Activated T-helper 1 cell treated with Interleukin-2 at 50 U/mL for 16 hours (primary cell): ENCODE data around the gene SPATA21.

Experiments used
- DNase-seq: peaks from one replicate; pipeline ENCODE4 v3.0.0-alpha.2; 2020; ENCODE audit warnings: low read depth

Gene SPATA21

GRCh38 chr1:16418823-16419425 lies 18.3 kb downstream of the SPATA21 start:
- DNase-seq, result no peak

GRCh38 chr1:16413191-16413590 lies 24.0 kb downstream of the SPATA21 start:
- no peak for DNase-seq

DNA sequence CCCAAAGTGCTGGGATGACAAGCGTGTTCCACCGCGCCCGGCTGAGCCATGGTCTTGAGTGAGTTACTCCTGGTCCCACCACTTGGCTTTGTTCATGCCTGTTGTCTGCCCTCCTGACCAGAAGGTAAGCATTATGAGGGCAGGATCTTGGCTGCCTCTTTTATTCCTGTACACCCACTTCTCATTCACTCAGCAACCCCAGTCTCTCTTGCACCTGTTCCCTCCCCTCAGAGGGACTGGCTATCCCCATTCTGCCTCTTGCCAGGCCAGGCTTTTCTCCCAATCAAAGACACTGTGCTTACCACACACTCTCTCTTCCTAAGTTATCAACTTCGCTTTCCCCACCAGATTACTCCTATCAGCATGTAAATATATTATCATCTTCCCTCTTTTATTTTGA lies 26.4 kb downstream of the SPATA21 start:
- no peak for DNase-seq

- no peak for DNase-seq
Observed at GRCh38 chr1:16409536-16410152, 27.6 kb downstream of the SPATA21 start.

- no peak for DNase-seq
Observed at GRCh38 chr1:16406868-16407267, 30.4 kb downstream of the SPATA21 start.

GRCh38 chr1:16405441-16405840 lies 31.8 kb downstream of the SPATA21 start:
- DNase-seq, result no peak

GRCh38 chr1:16402742-16403141 lies 34.5 kb downstream of the SPATA21 start:
- no peak for DNase-seq

DNA sequence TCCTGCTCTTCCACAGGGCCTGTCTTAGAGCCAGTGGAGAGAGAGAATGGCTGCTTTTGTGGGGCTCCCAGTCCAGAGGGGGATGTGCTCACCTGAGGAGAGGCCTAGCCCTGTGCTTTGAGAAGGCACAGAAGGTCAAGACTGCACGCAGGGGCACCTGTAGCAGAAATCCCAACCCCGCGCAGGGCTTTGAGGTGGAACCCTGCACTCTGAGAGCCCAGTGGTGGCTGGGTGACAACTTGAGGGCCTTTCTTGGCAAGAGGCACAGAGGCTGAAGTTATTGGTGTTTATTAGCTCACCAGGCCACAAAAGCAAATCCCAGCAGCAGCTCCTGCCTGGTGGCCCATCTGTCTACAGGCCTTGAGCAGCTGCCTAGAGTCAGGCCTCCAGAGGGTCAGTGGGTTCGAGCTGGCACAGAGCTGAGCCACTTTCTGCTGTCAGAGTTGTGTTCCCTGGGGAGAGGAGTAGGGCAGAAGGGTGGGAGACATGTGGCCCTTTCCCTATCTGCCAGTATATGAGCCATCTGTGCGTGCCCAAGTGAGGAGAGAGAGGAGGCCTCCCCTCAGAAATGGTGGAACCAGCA lies 38.8 kb downstream of the SPATA21 start:
- no peak for DNase-seq

DNA sequence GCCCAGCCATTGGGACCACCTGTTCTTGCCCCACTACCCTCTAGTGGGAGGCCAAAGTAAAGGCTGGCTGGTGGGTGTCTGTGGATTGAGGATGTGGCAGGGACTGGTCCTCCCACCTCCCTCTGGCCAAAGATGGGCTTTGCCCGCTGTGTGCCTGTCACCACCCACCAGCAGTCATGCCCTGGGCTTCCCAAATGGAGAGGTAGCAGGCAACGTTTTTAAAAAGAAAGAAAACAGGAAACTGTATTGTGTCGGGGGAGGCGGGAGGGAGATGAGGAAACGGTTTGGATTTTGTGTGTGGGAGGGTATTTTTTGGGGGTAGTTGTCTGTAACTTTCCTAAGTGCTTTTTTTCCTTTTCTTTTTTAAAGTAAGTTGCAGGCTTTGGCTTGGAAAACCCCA lies 40.1 kb downstream of the SPATA21 start:
- DNase-seq, result no peak

DNA sequence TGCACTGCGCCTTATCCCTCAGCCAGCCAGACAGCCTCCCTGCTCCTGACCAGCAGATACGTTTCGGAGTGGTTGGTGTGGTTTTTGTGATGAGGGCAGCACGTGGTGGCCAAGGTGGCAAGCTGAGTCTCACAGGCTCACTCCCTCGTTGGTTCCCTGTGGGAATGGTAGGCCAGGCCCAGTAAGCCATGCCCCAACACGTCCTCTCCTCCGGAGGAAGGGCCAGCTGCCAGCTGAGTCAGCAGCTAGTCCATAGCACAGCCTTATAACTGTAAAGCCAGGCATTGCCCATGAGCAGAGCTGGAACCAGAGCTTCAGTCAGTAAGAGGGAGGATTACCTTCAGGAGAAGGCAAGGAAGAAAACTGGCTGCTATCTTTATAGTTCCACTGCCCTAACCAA lies 40.6 kb downstream of the SPATA21 start:
- no peak for DNase-seq

- no peak for DNase-seq
Observed at GRCh38 chr1:16394977-16395376, 42.2 kb downstream of the SPATA21 start.

- no peak for DNase-seq
Observed at GRCh38 chr1:16393570-16394521, 43.4 kb downstream of the SPATA21 start.

GRCh38 chr1:16392740-16393569 lies 44.3 kb downstream of the SPATA21 start:
- DNase-seq, result no peak

GRCh38 chr1:16391411-16391810 lies 45.8 kb downstream of the SPATA21 start:
- no peak for DNase-seq

DNA sequence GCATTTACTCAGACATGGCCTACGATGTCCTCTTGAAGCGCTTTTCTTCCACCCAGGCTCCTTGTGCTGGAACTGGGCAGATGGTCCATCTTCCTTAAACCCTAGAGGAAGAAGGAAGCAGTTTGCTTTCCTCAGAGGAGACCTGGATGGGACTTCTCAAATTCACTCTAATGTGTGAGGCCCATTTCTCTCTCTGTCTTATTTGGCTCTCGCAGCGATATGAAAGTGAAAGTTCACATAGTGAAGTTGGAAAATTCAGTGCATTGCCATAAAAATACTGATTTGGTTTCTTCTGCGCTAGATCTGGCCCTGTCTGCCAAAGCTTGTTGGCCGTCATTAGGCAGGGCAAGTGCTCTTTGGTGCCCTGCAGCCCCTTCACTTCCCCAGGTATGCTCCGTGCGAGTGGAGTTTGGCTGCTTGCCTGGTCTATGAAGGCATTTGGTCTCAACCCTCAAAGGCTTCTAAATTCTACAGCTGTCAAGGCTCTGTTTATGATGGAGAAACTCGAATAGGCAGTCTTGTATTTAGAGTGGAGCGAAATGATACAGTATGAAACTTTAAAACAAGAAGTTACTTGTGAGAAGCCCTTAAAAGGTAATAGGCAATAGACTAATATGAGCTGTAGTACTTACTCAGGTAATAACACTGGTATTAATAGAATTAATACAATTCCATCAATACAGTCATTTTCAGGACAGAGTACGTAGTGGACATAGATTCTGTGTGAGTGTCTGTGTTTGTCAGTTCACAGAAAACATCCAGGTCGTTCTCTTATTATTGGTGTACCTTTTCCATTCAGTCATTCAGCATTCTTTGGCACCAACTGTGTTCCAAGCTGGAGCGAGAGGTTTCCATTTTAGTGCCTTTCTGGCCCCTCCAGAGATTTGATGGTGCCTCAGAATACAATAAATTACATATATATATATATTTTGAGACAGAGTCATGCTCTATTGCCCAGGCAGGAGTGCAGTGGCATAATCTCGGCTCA lies 49.7 kb downstream of the SPATA21 start:
- DNase-seq, result no peak

- no peak for DNase-seq
Observed at GRCh38 chr1:16386454-16387113, 50.6 kb downstream of the SPATA21 start.

DNA sequence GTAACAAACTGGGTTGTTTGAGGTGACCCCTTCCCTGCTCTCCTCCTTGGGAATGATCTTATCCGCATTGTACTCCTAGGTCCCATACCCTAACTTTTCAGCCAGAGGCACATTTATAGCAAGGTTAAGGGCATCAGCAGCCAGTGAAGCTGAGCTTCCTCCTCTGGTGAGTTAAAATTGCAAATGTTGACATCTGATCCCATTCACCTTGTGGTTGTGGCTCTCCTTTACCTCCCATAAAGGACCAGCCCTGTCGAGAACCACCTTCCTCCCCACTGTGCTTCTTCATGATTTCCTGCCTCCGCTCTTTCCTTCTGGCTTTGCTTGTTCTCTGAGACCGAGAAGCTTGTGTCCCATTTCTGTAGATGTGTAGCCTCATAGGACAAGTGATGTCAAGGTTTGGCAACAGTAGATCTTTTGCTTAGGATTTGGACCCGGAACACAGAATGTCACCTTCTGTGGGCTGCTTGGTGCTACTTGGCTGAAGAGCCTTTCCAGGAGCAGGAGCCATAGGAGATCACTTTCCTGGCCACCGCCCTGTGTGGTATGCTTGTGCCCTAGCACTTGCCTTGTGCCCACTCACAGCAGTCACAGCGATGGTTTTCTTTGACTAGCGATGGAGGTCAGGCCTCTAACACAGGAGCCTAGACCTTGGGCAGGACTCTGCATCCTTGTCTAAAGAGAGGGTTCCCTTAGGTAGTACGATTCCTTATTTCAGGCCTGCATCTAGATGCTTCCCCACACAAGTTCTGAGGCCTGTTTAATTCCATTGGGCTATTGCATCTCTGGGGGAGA lies 51.4 kb downstream of the SPATA21 start:
- DNase-seq, result no peak

DNA sequence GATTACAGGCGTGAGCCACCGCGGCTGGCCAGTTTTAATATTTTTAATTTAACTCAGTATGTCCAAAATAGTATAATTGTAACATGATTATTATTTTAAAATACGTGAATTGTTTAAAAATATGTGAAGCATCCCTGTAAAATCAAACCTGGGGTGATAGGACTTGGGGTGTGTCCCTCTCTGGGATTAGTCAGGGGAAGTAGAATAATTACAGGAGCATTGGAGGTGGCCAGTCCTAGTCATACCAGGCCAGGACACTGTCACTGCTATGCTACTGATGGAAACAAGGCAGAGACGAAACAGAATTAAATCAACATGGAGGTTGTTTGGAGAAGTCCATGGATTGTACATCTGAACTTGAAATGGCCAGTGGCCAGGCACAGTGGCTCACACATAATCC lies 53.3 kb downstream of the SPATA21 start:
- no peak for DNase-seq

DNA sequence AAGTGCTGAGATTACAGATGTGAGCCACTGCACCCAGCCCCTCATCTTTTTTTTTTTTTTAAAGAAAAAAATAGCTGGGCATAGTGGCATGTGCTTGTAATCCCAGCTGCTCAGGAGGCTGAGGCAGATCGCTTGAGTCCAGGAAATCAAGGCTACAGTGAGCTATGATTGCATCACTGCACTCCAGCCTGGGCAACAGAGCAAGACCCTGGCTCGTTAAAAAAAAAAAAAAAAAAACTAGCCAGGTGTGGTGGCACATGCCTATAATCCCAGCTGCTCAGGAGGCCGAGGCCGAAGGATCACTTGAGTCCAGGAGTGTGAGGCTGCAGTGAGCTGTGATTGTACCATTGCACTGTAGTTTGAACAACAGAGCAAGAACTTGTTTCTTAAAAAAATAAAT lies 56.4 kb downstream of the SPATA21 start:
- DNase-seq, result no peak
